A549 treated with RU486 at 1 μM for 4 hours (cell line): ENCODE data around the gene PSMC6. TPM values are rescaled to one million over a fixed set of nuclear protein-coding genes. Genes with fewer than 3 reads are reported as not detected.

Source experiments
- total RNA-seq: library from RNA; stranded (reverse); fragments of 200-300 nt; extraction: Qiagen RNA extraction; gene quantifications from 5 replicates; pipeline ENCODE4 v1.2.3, GENCODE V29; 2022; ENCODE audit warnings: low read depth

The PSMC6 gene
- 76.5 to 110 TPM (median 87.1 TPM) in 5 replicates for total RNA-seq

DNA sequence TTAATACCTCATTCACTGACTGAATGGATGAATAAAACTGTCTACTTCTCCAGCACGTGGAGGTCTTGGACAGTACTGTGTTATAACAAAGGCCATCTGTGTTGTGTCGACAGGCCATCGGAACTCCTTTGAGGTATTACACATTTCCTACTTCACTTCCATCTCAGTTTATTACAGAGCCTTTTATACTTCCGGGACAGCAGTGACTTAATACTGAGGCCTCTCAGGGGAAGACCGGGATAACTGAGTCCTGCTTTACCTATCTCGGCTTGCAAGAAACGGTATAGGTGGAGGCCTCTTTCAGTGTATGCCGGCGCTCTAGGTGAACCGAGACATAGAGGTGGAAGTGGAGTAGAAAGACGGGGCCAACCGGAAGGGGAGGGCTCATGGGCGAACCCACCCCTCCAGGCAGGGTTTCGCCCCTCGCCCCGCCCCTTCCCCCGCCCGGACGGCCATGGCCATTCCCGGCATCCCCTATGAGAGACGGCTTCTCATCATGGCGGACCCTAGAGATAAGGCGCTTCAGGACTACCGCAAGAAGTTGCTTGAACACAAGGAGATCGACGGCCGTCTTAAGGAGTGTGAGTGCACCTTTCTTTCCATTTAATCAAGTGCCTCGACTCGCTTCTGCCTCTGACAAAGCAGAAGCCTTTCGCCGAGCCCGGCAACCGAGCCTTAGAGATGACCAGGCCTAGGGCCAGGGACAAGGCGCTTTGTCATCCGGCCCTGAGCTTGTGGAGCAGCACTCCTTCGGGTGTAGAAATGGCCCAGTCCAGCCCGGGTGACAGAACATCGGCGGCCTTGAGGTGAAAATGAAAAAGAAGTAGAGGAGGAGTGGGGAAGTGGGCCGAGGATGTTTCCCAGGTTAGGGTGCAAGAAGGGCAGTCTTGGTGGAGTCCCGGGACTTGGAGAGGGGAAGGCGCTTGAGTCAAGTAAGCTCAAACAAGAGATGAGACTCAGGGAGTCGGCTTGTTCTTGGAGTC lies at the start of gene PSMC6:
PSMC6 (plus strand) TSS at position 477 of the 983 bp plus-strand sequence; CDS start at position 497, 20 bp downstream.

DNA sequence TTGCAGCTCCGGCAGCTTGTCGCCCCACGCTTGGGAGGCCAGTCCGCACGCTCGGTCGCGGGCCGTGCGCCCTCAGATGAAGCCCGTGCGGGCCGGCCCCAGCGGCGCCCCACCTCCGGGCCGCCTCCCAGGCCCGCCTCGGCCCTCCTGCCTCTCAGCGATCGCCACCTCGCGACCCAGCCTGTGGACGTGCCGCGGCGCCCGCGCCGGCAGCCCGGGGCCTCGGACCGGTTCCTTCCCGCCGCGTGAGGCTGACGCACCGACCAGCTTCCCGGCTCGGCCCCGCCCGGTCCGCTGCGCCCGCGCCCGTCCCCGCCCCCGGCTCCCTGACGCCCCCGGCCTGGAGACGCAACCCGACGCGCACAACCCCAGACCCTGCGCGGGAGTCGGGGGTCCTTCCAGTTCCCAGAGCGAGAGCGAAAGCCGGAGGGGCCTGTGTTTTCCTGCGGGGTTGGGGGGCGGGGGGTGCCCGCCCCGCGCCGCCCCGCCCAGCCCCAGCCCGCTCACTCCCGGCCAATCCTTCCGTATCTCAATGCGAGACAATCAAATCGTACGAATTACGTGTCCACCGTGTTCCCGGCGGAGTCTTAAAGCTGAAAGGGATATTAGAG lies 11.4 kb upstream of the PSMC6 start, which contains the start of gene ERO1A:
ERO1A (minus strand) TSS at position 78 of the 611 bp plus-strand sequence; CDS start at position 1, 77 bp downstream.

DNA sequence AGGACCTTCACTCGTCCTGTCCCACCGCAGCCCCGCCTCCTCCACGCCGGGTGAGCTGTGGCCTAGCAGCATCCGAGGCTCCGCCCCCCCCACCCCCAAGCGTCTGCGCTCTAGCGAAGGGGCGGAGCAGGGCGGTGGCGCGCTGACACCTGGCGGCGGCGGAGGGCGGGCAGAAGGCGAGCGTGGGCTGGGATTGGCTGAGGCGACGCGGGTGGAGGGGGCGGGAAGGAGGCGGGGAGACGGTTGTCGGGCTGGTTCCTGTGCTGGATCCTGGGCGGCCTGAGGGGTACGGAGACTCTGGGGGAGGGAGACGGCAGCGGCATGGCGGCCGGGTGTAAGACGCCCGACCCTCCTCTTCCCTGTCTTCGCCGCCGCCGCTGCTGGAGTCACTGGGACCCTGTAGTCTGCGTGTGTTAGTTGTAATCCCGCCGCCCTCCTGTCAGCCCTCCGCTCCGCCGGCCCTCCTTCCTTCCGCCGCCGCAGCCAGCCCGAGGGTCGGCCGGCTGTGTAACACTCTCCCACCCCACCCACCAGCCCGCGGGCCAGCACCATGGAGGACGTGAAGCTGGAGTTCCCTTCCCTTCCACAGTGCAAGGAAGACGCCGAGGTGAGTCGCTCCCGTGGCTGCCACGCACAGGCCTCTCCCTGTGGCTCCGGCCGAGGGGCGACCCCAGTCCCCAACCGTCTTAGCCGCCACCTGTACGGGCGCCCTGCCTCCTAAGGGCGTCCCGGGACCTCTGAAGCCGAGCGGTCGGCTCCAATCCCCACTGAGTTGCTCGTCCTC lies 23.1 kb downstream of the PSMC6 start, which contains the start of gene STYX:
STYX (plus strand) TSS at position 242 of the 784 bp plus-strand sequence; CDS start at position 551, 309 bp downstream.

Other genes starting within 250 kb of the PSMC6 start
- 0.21 to 1.5 TPM (median 1.2 TPM) in 5 replicates for gene TXNDC16, start 154.7 kb upstream of the PSMC6 start, total RNA-seq
- gene GPR137C, start 154.4 kb upstream of the PSMC6 start, total RNA-seq, result 0.07 to 0.36 TPM (median 0.10 TPM) in 5 replicates
- 45.2 to 58.4 TPM (median 55.1 TPM) in 5 replicates for gene ERO1A, start 11.6 kb upstream of the PSMC6 start, total RNA-seq
- 2.4 to 6.1 TPM (median 5.1 TPM) in 5 replicates for gene STYX, start 23.0 kb downstream of the PSMC6 start, total RNA-seq
- 26.1 to 48.2 TPM (median 45.3 TPM) in 5 replicates for gene GNPNAT1, start 84.4 kb downstream of the PSMC6 start, total RNA-seq
- 24.6 to 44.4 TPM (median 38.4 TPM) in 5 replicates for gene FERMT2, start 243.8 kb downstream of the PSMC6 start, total RNA-seq